HG03342 (cell line): ENCODE measurements around the gene VRK1.
"Not testable (repeated sequence)": the region's sequence is repeated elsewhere in the genome, so short reads cannot be mapped to it uniquely, and the experiment has no call there.

ENCODE experiments used
- ATAC-seq: cut with Tn5 transposase; IDR thresholded peaks from one replicate; pipeline ENCODE4 v1.9.1; 2021; ENCODE audit warnings: mild to moderate bottlenecking, moderate library complexity; ENCODE audit not compliant: unreplicated experiment

Gene VRK1

GRCh38 chr14:96796851-96797581 is at the start of gene VRK1:
TSS of gene VRK1 (plus strand) at chr14:96797382. CDS start at chr14:96833472, 36,090 bp downstream.
- ATAC-seq, result peak; percentile 97

GRCh38 chr14:96747608-96748007 is 49.6 kb upstream of the VRK1 start:
- no peak for ATAC-seq

- no peak for ATAC-seq
These were observed 48.8 kb upstream of the VRK1 start for GRCh38 chr14:96748362-96748761.

- no peak for ATAC-seq
These were observed 45.7 kb upstream of the VRK1 start for GRCh38 chr14:96751505-96751904.

- ATAC-seq, result no peak
These were observed 45.1 kb upstream of the VRK1 start for GRCh38 chr14:96752125-96752524.

- no peak for ATAC-seq
These were observed 44.6 kb upstream of the VRK1 start for GRCh38 chr14:96752594-96752993.

- ATAC-seq, result no peak
These were observed 42.9 kb upstream of the VRK1 start for GRCh38 chr14:96754162-96754844.

GRCh38 chr14:96754845-96755184 is 42.4 kb upstream of the VRK1 start:
- ATAC-seq, result no peak

- ATAC-seq, result no peak
These were observed 40.4 kb upstream of the VRK1 start for GRCh38 chr14:96756745-96757144.

- no peak for ATAC-seq
These were observed 39.7 kb upstream of the VRK1 start for GRCh38 chr14:96757456-96757855.

- ATAC-seq, result no peak
These were observed 36.1 kb upstream of the VRK1 start for GRCh38 chr14:96761066-96761465.

GRCh38 chr14:96762650-96763049 is 34.5 kb upstream of the VRK1 start:
- ATAC-seq, result peak; percentile 100

GRCh38 chr14:96764012-96764411 is 33.2 kb upstream of the VRK1 start:
- ATAC-seq, result no peak

GRCh38 chr14:96765205-96765604 is 32.0 kb upstream of the VRK1 start:
- ATAC-seq, result not testable (repeated sequence)

- ATAC-seq, result no peak
These were observed 24.3 kb upstream of the VRK1 start for GRCh38 chr14:96772929-96773328.

- no peak for ATAC-seq
These were observed 20.4 kb upstream of the VRK1 start for GRCh38 chr14:96776791-96777190.

- no peak for ATAC-seq
These were observed 16.7 kb upstream of the VRK1 start for GRCh38 chr14:96780500-96780899.

- ATAC-seq, result no peak
These were observed 15.8 kb upstream of the VRK1 start for GRCh38 chr14:96781371-96781770.

GRCh38 chr14:96782436-96782835 is 14.7 kb upstream of the VRK1 start:
- no peak for ATAC-seq

GRCh38 chr14:96783043-96783914 is 13.9 kb upstream of the VRK1 start:
- ATAC-seq, result no peak

GRCh38 chr14:96783915-96784224 is 13.3 kb upstream of the VRK1 start:
- no peak for ATAC-seq

GRCh38 chr14:96790186-96790585 is 7.0 kb upstream of the VRK1 start:
- ATAC-seq, result no peak
